T-helper 9 cell (primary cell): ENCODE measurements around the gene KCNJ18.
"Not testable (repeated sequence)": the region's sequence is repeated elsewhere in the genome, so short reads cannot be mapped to it uniquely, and the experiment has no call there.

Experiments
- DNase-seq: peaks from one replicate; pipeline ENCODE4 v3.0.0-alpha.2; 2020
- total RNA-seq, 2 donors: gene quantifications; one replicate each; lab custom pipeline; 2026; lab: John Stamatoyannopoulos, UW

KCNJ18 gene
- 0 reads per million in 2 donors for total RNA-seq

- DNase-seq = not testable (repeated sequence)
Observed at GRCh38 chr17:21691883-21692703, at the start of gene KCNJ18. Gene KCNJ18, plus strand, starts transcription at chr17:21692523. Its CDS starts 10,264 bp downstream, at chr17:21702787.

- DNase-seq = not testable (repeated sequence)
Observed at GRCh38 chr17:21648125-21648524, 44.2 kb upstream of the KCNJ18 start.

DNA sequence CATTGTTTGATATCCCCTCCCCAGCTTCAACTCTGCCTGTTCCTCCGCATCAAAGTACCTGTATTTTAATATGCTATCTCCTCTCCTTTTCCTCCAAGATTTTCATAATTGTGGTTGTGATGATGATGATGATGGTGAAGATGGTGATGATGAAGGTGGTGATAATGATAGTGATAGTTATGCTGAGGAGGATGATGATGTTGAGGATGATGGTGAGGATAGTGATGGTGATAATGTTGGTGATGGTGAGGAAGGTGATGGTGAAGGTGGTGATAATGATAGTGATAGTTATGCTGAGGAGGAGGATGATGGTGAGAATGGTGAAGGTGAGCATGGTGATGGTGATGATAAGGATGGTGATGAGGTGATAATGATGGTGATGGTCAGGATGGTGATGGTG, 42.3 kb upstream of the KCNJ18 start:
- DNase-seq = not testable (repeated sequence)

GRCh38 chr17:21652049-21652448, 40.3 kb upstream of the KCNJ18 start:
- DNase-seq = not testable (repeated sequence)

DNA sequence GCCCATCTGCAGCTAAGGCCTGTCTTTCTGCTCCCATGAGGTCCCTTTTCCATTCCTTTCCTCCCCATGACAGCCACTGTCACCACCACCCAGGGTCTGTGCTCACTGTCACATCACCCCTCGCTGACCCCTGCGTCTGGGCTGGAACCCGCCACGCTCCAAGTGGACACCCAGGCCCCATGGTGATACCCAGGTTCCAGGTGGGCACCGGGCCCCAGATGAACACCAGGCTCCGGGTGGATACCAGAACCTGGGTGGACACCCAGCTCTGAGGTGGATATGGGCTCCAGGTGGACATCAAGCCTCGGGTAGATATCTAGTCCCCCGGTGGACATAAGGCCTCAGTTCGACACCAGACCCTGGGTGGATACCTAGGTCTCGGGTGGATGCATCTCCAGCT, 39.1 kb upstream of the KCNJ18 start:
- not testable (repeated sequence) for DNase-seq

- DNase-seq = not testable (repeated sequence)
Observed at GRCh38 chr17:21656518-21657309, 35.6 kb upstream of the KCNJ18 start.

GRCh38 chr17:21659635-21660034, 32.7 kb upstream of the KCNJ18 start:
- not testable (repeated sequence) for DNase-seq

DNA sequence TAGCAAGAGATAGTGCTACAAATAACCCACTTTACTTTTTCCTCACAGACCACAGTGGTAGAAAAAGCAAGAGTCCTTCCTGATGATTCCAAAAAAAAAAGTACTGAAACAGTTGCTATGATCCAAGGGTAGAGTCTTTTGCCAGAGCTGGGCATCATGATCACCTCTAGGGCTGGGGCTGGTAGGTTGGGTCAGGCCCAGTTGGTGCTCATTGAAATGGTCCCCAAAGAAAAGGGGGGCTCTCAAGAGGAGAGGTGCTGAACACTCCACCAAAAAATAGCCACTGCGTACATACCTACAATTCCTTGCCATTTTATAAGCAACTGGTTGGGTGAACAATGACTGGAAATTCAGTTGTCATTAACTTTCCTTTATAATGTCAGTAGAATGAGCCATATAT, 30.9 kb upstream of the KCNJ18 start:
- not testable (repeated sequence) for DNase-seq

DNA sequence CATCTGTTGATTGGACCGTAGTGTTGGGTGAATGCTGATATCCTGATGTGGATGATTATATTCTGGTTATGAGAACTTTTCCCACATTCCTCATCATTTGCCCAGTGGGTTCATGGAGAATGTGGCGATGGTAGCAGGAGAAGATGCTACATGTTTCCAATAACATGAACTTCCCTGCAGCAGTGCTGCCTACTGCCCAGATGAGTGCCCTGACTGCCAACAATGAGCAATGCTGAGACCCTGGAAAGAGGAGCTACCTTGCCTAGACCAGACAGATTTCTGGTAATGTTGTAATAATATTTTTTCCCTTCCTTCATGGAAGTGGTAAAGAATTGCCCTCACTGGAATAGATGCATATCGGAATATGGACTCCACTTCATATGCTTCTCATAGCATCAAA, 29.2 kb upstream of the KCNJ18 start:
- not testable (repeated sequence) for DNase-seq

DNA sequence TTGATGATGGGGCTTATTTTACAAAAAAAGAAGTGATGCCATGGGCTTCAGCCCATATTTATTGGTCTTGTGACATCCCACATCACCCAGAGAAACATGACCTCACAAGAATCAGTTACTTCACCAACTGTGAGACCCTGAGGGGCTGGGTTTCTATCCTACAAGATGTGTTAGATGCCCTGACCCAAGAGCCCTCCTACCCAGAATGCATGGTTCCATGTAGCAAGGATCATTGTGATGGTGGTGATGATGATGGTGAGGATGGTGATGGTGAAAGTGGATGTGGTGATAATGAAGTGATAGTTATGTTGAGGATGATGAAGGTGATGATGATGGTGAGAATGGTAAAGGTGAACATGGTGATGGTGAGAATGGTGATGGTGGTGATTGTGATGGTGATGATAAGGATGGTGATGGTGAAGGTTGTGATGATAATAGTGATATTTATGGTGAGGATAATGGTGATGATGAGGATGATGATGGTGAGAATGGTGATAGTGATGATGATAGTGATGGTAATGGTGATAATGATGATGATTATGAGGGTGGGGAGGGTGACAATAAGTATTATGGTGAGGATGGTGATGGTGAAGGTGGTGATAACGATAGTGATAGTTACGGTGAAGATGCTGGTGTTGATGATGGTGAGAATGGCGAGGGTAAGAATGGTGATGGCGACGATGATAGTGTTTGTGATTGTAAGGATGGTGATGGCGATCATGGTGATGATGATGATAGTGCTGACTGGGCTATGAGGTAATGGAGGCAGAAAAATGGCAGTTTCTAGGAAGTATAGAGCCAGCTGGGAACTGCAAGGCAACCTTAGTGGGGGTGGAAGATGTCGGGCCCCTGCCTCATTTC, 28.5 kb upstream of the KCNJ18 start:
- not testable (repeated sequence) for DNase-seq

DNA sequence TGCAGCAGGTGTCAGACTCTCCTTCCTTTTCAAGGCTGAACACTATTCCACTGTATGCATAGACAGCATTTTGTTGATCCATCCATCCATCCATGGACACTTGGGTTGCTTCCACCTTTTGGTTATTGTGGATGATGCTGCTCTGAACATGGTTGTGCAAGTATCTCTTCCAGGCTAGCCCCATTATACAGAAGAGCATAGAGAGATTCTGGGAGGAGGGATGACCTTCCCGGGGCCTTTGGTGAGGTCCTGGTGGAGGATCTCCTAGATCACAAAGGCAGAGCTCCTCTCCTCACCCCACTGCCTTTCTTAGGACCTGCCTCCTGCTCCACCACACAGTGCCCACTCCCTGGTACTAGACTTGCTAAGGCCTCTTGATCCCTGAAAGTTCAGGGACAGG, 27.2 kb upstream of the KCNJ18 start:
- not testable (repeated sequence) for DNase-seq

- DNase-seq = not testable (repeated sequence)
Observed at GRCh38 chr17:21665935-21666493, 26.3 kb upstream of the KCNJ18 start.

GRCh38 chr17:21666711-21667412, 25.5 kb upstream of the KCNJ18 start:
- DNase-seq = not testable (repeated sequence)

- DNase-seq = not testable (repeated sequence)
Observed at GRCh38 chr17:21667413-21668117, 24.8 kb upstream of the KCNJ18 start.

DNA sequence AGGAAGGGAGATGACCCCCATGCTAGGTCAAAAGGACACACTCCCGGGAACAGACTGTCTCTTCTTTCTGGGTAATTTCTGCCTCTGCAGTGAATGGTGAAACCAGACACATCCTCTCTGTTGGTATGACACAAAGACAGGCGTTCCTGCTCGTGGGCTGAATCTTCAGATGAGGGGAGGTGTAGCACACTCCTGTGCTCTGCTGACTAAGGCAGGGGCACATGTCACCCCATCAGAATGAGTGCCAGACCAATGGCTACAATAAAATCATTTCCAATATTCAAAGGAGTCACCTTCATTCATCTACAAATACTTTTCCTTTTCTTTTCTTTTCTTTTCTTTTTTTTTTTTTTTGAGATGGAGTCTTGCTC, 24.2 kb upstream of the KCNJ18 start:
- DNase-seq = not testable (repeated sequence)

- not testable (repeated sequence) for DNase-seq
Observed at GRCh38 chr17:21668746-21669508, 23.4 kb upstream of the KCNJ18 start.

DNA sequence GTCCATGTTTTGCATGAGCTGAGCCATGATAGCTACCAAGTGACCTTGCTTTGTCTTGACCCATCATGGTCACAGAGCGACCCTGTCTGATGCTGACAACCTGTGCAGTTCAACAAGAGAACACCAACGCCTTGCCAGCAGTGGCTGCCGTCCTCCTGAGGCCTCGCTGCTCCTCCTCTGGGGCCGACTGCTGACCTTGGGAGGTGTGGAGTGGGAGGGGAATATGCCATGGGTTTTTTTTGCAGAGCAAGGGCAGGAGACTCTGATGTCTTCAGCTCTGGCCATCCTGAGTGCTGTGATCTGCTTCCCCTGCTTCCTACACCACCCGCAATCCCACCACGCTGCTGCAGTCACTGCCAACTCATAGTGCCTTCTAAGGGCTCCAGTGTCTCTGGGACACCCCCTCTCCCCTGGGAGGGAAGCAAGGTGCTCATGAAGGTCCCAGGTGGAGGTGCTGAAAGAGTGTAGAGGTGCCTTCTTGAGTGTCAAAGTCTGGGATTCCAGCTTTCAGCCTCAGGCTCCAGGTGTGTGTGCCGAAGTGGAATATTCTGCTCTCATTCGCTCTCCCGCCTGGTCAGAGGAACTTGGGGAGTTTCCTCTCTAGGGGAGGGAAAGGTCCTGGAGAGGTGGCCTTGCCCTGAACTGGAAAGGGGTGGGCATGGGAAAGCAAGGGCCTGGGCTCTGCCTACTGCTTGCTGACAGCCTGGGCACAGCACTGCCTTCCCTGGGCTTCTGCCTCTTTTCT, 22.5 kb upstream of the KCNJ18 start:
- not testable (repeated sequence) for DNase-seq

GRCh38 chr17:21670361-21671155, 21.8 kb upstream of the KCNJ18 start:
- DNase-seq = not testable (repeated sequence)
